ENCODE data around the gene CFAP157.

The CFAP157 gene

DNA sequence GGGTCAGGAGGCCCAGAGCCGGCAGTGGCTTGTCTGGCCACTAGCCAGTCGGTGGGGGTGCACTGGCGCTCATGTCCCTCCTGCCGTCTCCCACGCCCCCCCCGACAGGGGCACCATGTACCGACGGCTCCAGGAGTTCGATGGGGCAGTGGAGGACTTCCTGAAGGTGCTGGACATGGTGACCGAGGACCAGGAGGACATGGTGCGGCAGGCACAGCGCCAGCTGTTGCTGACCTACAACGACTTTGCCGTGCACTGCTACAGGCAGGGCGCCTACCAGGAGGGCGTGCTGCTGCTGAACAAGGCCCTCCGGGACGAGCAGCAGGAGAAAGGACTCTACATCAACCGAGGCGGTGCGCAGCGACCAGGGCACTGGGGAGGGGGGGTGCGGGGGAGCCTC is 17.2 kb downstream of the CFAP157 start:
- no peak overlapping the region for H3K27ac ChIP-seq (ENCODE audit: low read length)
- no peaks in the 10 kb centered on the region for H3F3A ChIP-seq (ENCODE audit: insufficient read depth, low read length)
- TF ChIP-seq EZH2phosphoT487 (IDR thresholded peaks at IDR 0.05; ENCODE audit: low read length) = no peak
- no peak for TF ChIP-seq EZH2 (optimal IDR thresholded peaks at IDR 0.05; ENCODE audit: low read depth, low read length)
- TF ChIP-seq, protein P1, sequence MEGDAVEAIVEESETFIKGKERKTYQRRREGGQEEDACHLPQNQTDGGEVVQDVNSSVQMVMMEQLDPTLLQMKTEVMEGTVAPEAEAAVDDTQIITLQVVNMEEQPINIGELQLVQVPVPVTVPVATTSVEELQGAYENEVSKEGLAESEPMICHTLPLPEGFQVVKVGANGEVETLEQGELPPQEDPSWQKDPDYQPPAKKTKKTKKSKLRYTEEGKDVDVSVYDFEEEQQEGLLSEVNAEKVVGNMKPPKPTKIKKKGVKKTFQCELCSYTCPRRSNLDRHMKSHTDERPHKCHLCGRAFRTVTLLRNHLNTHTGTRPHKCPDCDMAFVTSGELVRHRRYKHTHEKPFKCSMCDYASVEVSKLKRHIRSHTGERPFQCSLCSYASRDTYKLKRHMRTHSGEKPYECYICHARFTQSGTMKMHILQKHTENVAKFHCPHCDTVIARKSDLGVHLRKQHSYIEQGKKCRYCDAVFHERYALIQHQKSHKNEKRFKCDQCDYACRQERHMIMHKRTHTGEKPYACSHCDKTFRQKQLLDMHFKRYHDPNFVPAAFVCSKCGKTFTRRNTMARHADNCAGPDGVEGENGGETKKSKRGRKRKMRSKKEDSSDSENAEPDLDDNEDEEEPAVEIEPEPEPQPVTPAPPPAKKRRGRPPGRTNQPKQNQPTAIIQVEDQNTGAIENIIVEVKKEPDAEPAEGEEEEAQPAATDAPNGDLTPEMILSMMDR (IDR thresholded peaks at IDR 0.05; ENCODE audit: low read length) = no peak
- H3K36me3 ChIP-seq (replicated peaks; ENCODE audit: insufficient read depth, low read length) = no peaks in the 10 kb centered on the region
- peaks cover 8% of the 10 kb centered on the region; the same call in 1 of the 2 replicates for H3K27me3 ChIP-seq (replicated peaks; ENCODE audit: insufficient read depth, low read length)
- no peaks in the 10 kb centered on the region for H4K20me1 ChIP-seq (ENCODE audit: insufficient read depth, low read length)
- H3K9me2 ChIP-seq (replicated peaks; ENCODE audit: insufficient read depth, low read length) = no peaks in the 10 kb centered on the region
- H3K79me2 ChIP-seq (ENCODE audit: low read length) = no peaks in the 10 kb centered on the region
- no peak overlapping the region for H3K4me3 ChIP-seq (ENCODE audit: low read length)
- no peaks in the 10 kb centered on the region for H3K4me1 ChIP-seq (ENCODE audit: low read length)
- DNase-seq = no peak
- no peak overlapping the region for H2AFZ ChIP-seq (ENCODE audit: low read length)
- no peaks in the 10 kb centered on the region for H3K9me3 ChIP-seq (replicated peaks; ENCODE audit: insufficient read depth, low read length)
- no peak overlapping the region for H3K4me2 ChIP-seq (ENCODE audit: low read depth, low read length)
- no peak overlapping the region for H3K9ac ChIP-seq (ENCODE audit: low read length)

DNA sequence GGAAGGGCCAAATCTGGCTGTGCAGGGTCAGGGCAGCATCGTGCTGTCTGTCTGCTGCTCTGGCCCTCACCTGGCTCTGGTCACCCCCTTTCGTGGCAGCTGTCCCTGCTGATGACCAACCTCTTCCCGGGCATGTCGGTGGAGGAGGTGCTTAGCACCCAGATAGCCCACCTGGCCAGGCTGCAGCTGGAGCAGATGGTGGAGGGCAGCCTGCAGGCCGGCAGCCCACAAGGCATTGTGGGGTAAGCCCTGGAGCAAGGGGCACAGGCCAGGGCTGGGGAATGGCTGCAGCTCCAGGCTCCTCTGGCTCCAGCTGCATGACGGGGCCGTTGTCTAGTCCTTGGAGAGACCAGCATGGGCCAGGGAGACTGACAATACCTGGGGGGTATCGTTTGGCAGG is 20.1 kb downstream of the CFAP157 start:
- Histone ChIP-seq H3K27ac (ENCODE audit: low read length) (no peak overlapping the region), H4K20me1 (ENCODE audit: insufficient read depth, low read length) (no peaks in the 10 kb centered on the region), H3K27me3 (replicated peaks; ENCODE audit: insufficient read depth, low read length) (peaks cover 8% of the 10 kb centered on the region; the same call in 1 of the 2 replicates), H3K4me1 (ENCODE audit: low read length) (no peaks in the 10 kb centered on the region), H3K4me2 (ENCODE audit: low read depth, low read length) (no peak overlapping the region), H3K79me2 (ENCODE audit: low read length) (no peaks in the 10 kb centered on the region), H3K9me3 (replicated peaks; ENCODE audit: insufficient read depth, low read length) (no peaks in the 10 kb centered on the region), H3K4me3 (ENCODE audit: low read length) (no peak overlapping the region), H3K36me3 (replicated peaks; ENCODE audit: insufficient read depth, low read length) (no peaks in the 10 kb centered on the region), H3K9me2 (replicated peaks; ENCODE audit: insufficient read depth, low read length) (no peaks in the 10 kb centered on the region), H3F3A (ENCODE audit: insufficient read depth, low read length) (no peaks in the 10 kb centered on the region), H2AFZ (ENCODE audit: low read length) (no peak overlapping the region), H3K9ac (ENCODE audit: low read length) (no peak overlapping the region)
- TF ChIP-seq, protein P1 (IDR thresholded peaks at IDR 0.05; ENCODE audit: low read length) = no peak
- no peak for TF ChIP-seq EZH2phosphoT487 (IDR thresholded peaks at IDR 0.05; ENCODE audit: low read length)
- no peak for TF ChIP-seq EZH2 (optimal IDR thresholded peaks at IDR 0.05; ENCODE audit: low read depth, low read length)
- no peak for DNase-seq

DNA sequence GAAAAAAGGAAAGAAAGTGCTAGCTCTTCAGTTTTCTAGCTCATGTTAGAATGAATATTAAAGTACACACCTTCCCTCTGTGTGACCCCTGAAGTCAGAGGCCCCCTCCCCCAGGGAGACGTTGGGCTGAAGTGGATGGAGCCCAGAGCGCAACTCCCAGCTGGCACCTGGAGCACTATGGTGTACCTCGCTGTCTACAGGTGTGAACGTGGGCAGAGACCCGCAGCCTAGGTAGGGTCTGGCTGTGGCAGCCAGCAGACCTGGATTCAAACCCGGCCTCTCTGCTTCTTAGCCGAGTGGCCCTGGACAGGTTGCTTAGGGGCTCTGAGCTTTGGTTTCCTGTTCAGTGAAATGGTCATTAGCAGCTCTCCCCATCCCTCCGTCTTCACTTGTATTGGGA is 22.0 kb downstream of the CFAP157 start:
- Histone ChIP-seq H3K27ac (ENCODE audit: low read length) (no peak overlapping the region), H3K27me3 (replicated peaks; ENCODE audit: insufficient read depth, low read length) (peaks cover 8% of the 10 kb centered on the region; the same call in 1 of the 2 replicates), H3K9me3 (replicated peaks; ENCODE audit: insufficient read depth, low read length) (no peaks in the 10 kb centered on the region), H4K20me1 (ENCODE audit: insufficient read depth, low read length) (no peaks in the 10 kb centered on the region), H3K9me2 (replicated peaks; ENCODE audit: insufficient read depth, low read length) (no peaks in the 10 kb centered on the region), H3K9ac (ENCODE audit: low read length) (no peak overlapping the region), H3K4me3 (ENCODE audit: low read length) (no peak overlapping the region), H3K4me1 (ENCODE audit: low read length) (0 out of 2 replicates have a peak, but pooled peaks cover 2% of the 10 kb centered on the region), H3K4me2 (ENCODE audit: low read depth, low read length) (no peak overlapping the region), H3K79me2 (ENCODE audit: low read length) (peaks cover 5% of the 10 kb centered on the region; the same call in 1 of the 2 replicates), H3F3A (ENCODE audit: insufficient read depth, low read length) (no peaks in the 10 kb centered on the region), H3K36me3 (replicated peaks; ENCODE audit: insufficient read depth, low read length) (no peaks in the 10 kb centered on the region), H2AFZ (ENCODE audit: low read length) (no peak overlapping the region)
- no peak for DNase-seq
- TF ChIP-seq, protein P1 (IDR thresholded peaks at IDR 0.05; ENCODE audit: low read length) = no peak
- no peak for TF ChIP-seq EZH2phosphoT487 (IDR thresholded peaks at IDR 0.05; ENCODE audit: low read length)
- no peak for TF ChIP-seq EZH2 (optimal IDR thresholded peaks at IDR 0.05; ENCODE audit: low read depth, low read length)

All from MM.1S (cell line).